HepG2 (cell line): ENCODE data around the gene EPN2. TPM values are rescaled to one million over a fixed set of nuclear protein-coding genes. Genes with fewer than 3 reads are reported as not detected.

Experiments used
- ARID4A ChIP-seq: sonication (generic); formaldehyde crosslinking; IDR thresholded peaks from 2 replicates; pipeline ENCODE4 v1.5.0; 2020; ENCODE audit warnings: mild to moderate bottlenecking, missing genetic modification reagents, borderline replicate concordance
- CCDC6 ChIP-seq: sonication (generic); formaldehyde crosslinking; IDR thresholded peaks from 2 replicates; pipeline ENCODE4 v1.8.1; 2022; ENCODE audit warnings: mild to moderate bottlenecking, missing genetic modification reagents, moderate library complexity
- DBP ChIP-seq: sonication (generic); formaldehyde crosslinking; IDR thresholded peaks from 2 replicates; pipeline ENCODE4 v1.4.0; 2020; ENCODE audit warnings: missing genetic modification reagents; ENCODE audit errors: not compliant biosample characterization
- ESRRA ChIP-seq: sonication (generic); formaldehyde crosslinking; IDR thresholded peaks from 2 replicates; pipeline ENCODE4 v1.5.1; 2020; ENCODE audit warnings: mild to moderate bottlenecking, low read depth, missing genetic modification reagents
- GMEB2 ChIP-seq: IDR thresholded peaks from 2 replicates; pipeline ENCODE4 v1.6.1; 2016; ENCODE audit warnings: missing biosample characterization, missing genetic modification reagents, low read depth
- HBP1 ChIP-seq: IDR thresholded peaks from 2 replicates; pipeline ENCODE4 v1.6.1; 2016; ENCODE audit warnings: low read depth, control low read depth
- HOXA7 ChIP-seq: sonication (generic); formaldehyde crosslinking; IDR thresholded peaks from 2 replicates; pipeline ENCODE4 v1.8.1; 2022; ENCODE audit warnings: mild to moderate bottlenecking, missing genetic modification reagents, moderate library complexity
- JUNB ChIP-seq: sonication (generic); formaldehyde crosslinking; IDR thresholded peaks from 2 replicates; pipeline ENCODE4 v1.8.0; 2022; ENCODE audit warnings: missing genetic modification reagents, mild to moderate bottlenecking, borderline replicate concordance
- KLF12 ChIP-seq: sonication (generic); formaldehyde crosslinking; IDR thresholded peaks from 2 replicates; pipeline ENCODE4 v1.4.0; 2020; ENCODE audit warnings: missing genetic modification reagents, borderline replicate concordance
- KLF15 ChIP-seq: sonication (generic); formaldehyde crosslinking; IDR thresholded peaks from 2 replicates; pipeline ENCODE4 v1.8.1; 2023; ENCODE audit warnings: borderline replicate concordance, mild to moderate bottlenecking, inconsistent platforms, missing genetic modification reagents, mixed read lengths
- SIN3B ChIP-seq: fragments of 150-350 bp; IDR thresholded peaks from 2 replicates; pipeline ENCODE4 v1.6.1; 2014; ENCODE audit warnings: low read length
- STAT6 ChIP-seq: sonication (generic); formaldehyde crosslinking; IDR thresholded peaks from 2 replicates; pipeline ENCODE4 v1.4.0; 2020; ENCODE audit warnings: missing genetic modification reagents, mild to moderate bottlenecking, borderline replicate concordance
- TEAD3 ChIP-seq: optimal IDR thresholded peaks from 2 replicates; pipeline ENCODE3; 2016; ENCODE audit warnings: borderline replicate concordance
- TOE1 ChIP-seq: sonication (generic); formaldehyde crosslinking; IDR thresholded peaks from 2 replicates; pipeline ENCODE4 v1.4.0; 2020; ENCODE audit warnings: mild to moderate bottlenecking, missing genetic modification reagents
- ZEB1 ChIP-seq: IDR thresholded peaks from 2 replicates; pipeline ENCODE4 v1.6.1; 2012; ENCODE audit warnings: mild to moderate bottlenecking, low read depth, inconsistent platforms; ENCODE audit not compliant: insufficient replicate concordance
- ZNF224 ChIP-seq: sonication (generic); formaldehyde crosslinking; IDR thresholded peaks from 2 replicates; pipeline ENCODE4 v1.5.0; 2020; ENCODE audit warnings: mild to moderate bottlenecking, missing genetic modification reagents
- ZNF282 ChIP-seq: fragments of 450-650 bp; IDR thresholded peaks from 2 replicates; pipeline ENCODE4 v1.6.1; 2018; ENCODE audit not compliant: partially characterized antibody
- polyA plus RNA-seq, 8 experiments: library from polyadenylated mRNA; depleted of rRNA in 3 of 8; stranded (reverse) in 7 of 8; unstranded in 1 of 8; fragments of >200 nt; fragmentation: Illumina TruSeq in 4 of 8; extraction: Trizol in 4 of 8; gene quantifications; 2 replicates each; pipeline versions ENCODE4 v1.2.1 to v1.2.3, GENCODE V29; 2011 to 2016; ENCODE audit warnings: low read depth in 4 of 8, missing spikeins in 1 of 8, mixed read lengths in 1 of 8; ENCODE audit not compliant: insufficient read depth in 1 of 8
- total RNA-seq, 5 experiments: library from RNA; depleted of rRNA; stranded (reverse); fragments of >200 nt; fragmentation: Illumina TruSeq; extraction: Trizol; gene quantifications; 2 replicates each; pipeline ENCODE4 v1.2.3, GENCODE V29; 2016; ENCODE audit warnings: low read depth in 1 of 5

The EPN2 gene
- total and polyA plus RNA-seq, 2 of the 13 experiments (the other 11 are each of a cell fraction or from before 2014, with no cell fraction given) = 7.8 to 19.2 TPM

GRCh38 chr17:19377602-19378415, 140.6 kb downstream of the EPN2 start (continued):
- TF ChIP-seq GMEB2 (CRISPR knock-in tag) (peak; percentile 73; the same call in 1 of the 2 replicates), HBP1 (no peak), HOXA7 (no peak), STAT6 (peak; percentile 89; the same call in 1 of the 2 replicates), KLF12 (CRISPR knock-in tag) (peak; percentile 81), ESRRA (CRISPR knock-in tag) (no peak), SIN3B (no peak; the same call in 1 of the 2 replicates), TEAD3 (CRISPR knock-in tag) (peak; percentile 33), ZEB1 (no peak), ZNF282 (no peak), JUNB (CRISPR knock-in tag) (no peak), ZNF224 (no peak), CCDC6 (CRISPR knock-in tag) (peak; percentile 82; the same call in 1 of the 2 replicates), KLF15 (CRISPR knock-in tag) (no peak), DBP (CRISPR knock-in tag) (peak; percentile 57), ARID4A (CRISPR knock-in tag) (peak; percentile 84; the same call in 1 of the 2 replicates), TOE1 (CRISPR knock-in tag) (no peak)
